SKM-1 (cell line): ENCODE results near the gene ARHGAP29.

Source experiments
- DNase-seq: peaks from one replicate; lab custom pipeline; 2025; ENCODE audit not compliant: unreplicated experiment; lab: John Stamatoyannopoulos, UW

The ARHGAP29 gene

GRCh38 chr1:94236630-94237290, 624 bp downstream of the ARHGAP29 start:
- DNase-seq: no peak

GRCh38 chr1:94236013-94236491, 1.3 kb downstream of the ARHGAP29 start:
- no peak for DNase-seq

GRCh38 chr1:94235189-94236012, 2.0 kb downstream of the ARHGAP29 start:
- DNase-seq: no peak

GRCh38 chr1:94234615-94235014, 2.8 kb downstream of the ARHGAP29 start:
- no peak for DNase-seq

- DNase-seq: no peak
Measured at GRCh38 chr1:94231746-94232145, 5.6 kb downstream of the ARHGAP29 start.

GRCh38 chr1:94230920-94231319, 6.5 kb downstream of the ARHGAP29 start:
- DNase-seq: no peak

- no peak for DNase-seq
Measured at GRCh38 chr1:94228640-94229375, 8.6 kb downstream of the ARHGAP29 start.

- DNase-seq: no peak
Measured at GRCh38 chr1:94227624-94228023, 9.8 kb downstream of the ARHGAP29 start.

GRCh38 chr1:94225845-94226244, 11.5 kb downstream of the ARHGAP29 start:
- DNase-seq: no peak

- no peak for DNase-seq
Measured at GRCh38 chr1:94218332-94218731, 19.1 kb downstream of the ARHGAP29 start.

GRCh38 chr1:94215955-94216354, 21.4 kb downstream of the ARHGAP29 start:
- DNase-seq: no peak

- no peak for DNase-seq
Measured at GRCh38 chr1:94209982-94210381, 27.4 kb downstream of the ARHGAP29 start.

GRCh38 chr1:94209425-94209824, 28.0 kb downstream of the ARHGAP29 start:
- no peak for DNase-seq

GRCh38 chr1:94207695-94208094, 29.7 kb downstream of the ARHGAP29 start:
- no peak for DNase-seq

- no peak for DNase-seq
Measured at GRCh38 chr1:94205639-94206038, 31.7 kb downstream of the ARHGAP29 start.

- no peak for DNase-seq
Measured at GRCh38 chr1:94202241-94202640, 35.1 kb downstream of the ARHGAP29 start.

GRCh38 chr1:94199398-94199797, 38.0 kb downstream of the ARHGAP29 start:
- no peak for DNase-seq

- DNase-seq: no peak
Measured at GRCh38 chr1:94194079-94194865, 43.1 kb downstream of the ARHGAP29 start.

- no peak for DNase-seq
Measured at GRCh38 chr1:94193128-94193527, 44.3 kb downstream of the ARHGAP29 start.

- no peak for DNase-seq
Measured at GRCh38 chr1:94191216-94191615, 46.2 kb downstream of the ARHGAP29 start.

GRCh38 chr1:94186946-94187345, 50.4 kb downstream of the ARHGAP29 start:
- DNase-seq: no peak
